ENCODE results near the gene PRKD3.

PRKD3 gene

GRCh38 chr2:37330681-37331080 is 6.0 kb upstream of the PRKD3 start:
- Histone ChIP-seq H3K4me1 (ENCODE audit: insufficient read depth, low read length) (no peaks in the 10 kb centered on the region), H3K36me3 (ENCODE audit: insufficient read depth, low read length) (no peaks in the 10 kb centered on the region), H3K9me3 (ENCODE audit: control insufficient read depth, insufficient read depth, low read length) (no peaks in the 10 kb centered on the region), H3K9ac (ENCODE audit: low read depth, low read length) (no peak overlapping the region)

GRCh38 chr2:37326866-37327634 is 2.4 kb upstream of the PRKD3 start:
- Histone ChIP-seq H3K4me1 (ENCODE audit: insufficient read depth, low read length) (no peaks in the 10 kb centered on the region; the same call in 1 of the 2 replicates), H3K9ac (ENCODE audit: low read depth, low read length) (no peak overlapping the region), H3K36me3 (ENCODE audit: insufficient read depth, low read length) (no peaks in the 10 kb centered on the region), H3K9me3 (ENCODE audit: control insufficient read depth, insufficient read depth, low read length) (no peaks in the 10 kb centered on the region)

- Histone ChIP-seq H3K4me1 (ENCODE audit: insufficient read depth, low read length) (peaks cover 5% of the 10 kb centered on the region; the same call in 1 of the 2 replicates), H3K36me3 (ENCODE audit: insufficient read depth, low read length) (no peaks in the 10 kb centered on the region), H3K9me3 (ENCODE audit: control insufficient read depth, insufficient read depth, low read length) (no peaks in the 10 kb centered on the region), H3K9ac (ENCODE audit: low read depth, low read length) (no peak overlapping the region)
Measured at GRCh38 chr2:37326285-37326684, 1.7 kb upstream of the PRKD3 start.

GRCh38 chr2:37325625-37326071 is 1.0 kb upstream of the PRKD3 start:
- no peaks in the 10 kb centered on the region for H3K36me3 ChIP-seq (ENCODE audit: insufficient read depth, low read length)
- no peaks in the 10 kb centered on the region for H3K9me3 ChIP-seq (ENCODE audit: control insufficient read depth, insufficient read depth, low read length)
- peaks cover 5% of the 10 kb centered on the region; the same call in 1 of the 2 replicates for H3K4me1 ChIP-seq (ENCODE audit: insufficient read depth, low read length)
- peak overlapping the region; percentile 83; the same call in 1 of the 2 replicates for H3K9ac ChIP-seq (ENCODE audit: low read depth, low read length)

- Histone ChIP-seq H3K4me1 (ENCODE audit: insufficient read depth, low read length) (peaks cover 5% of the 10 kb centered on the region; the same call in 1 of the 2 replicates), H3K9me3 (ENCODE audit: control insufficient read depth, insufficient read depth, low read length) (no peaks in the 10 kb centered on the region), H3K9ac (ENCODE audit: low read depth, low read length) (peak overlapping the region; percentile 45; the same call in 1 of the 2 replicates), H3K36me3 (ENCODE audit: insufficient read depth, low read length) (no peaks in the 10 kb centered on the region)
Measured at GRCh38 chr2:37324536-37324785, 172 bp downstream of the PRKD3 start.

- Histone ChIP-seq H3K4me1 (ENCODE audit: insufficient read depth, low read length) (peaks cover 6% of the 10 kb centered on the region; the same call in 1 of the 2 replicates), H3K36me3 (ENCODE audit: insufficient read depth, low read length) (no peaks in the 10 kb centered on the region), H3K9ac (ENCODE audit: low read depth, low read length) (peak overlapping the region; percentile 90), H3K9me3 (ENCODE audit: control insufficient read depth, insufficient read depth, low read length) (no peaks in the 10 kb centered on the region)
Measured at GRCh38 chr2:37323781-37324535, 675 bp downstream of the PRKD3 start.

GRCh38 chr2:37323176-37323780 is 1.4 kb downstream of the PRKD3 start:
- H3K9ac ChIP-seq (ENCODE audit: low read depth, low read length): peak overlapping the region; percentile 90
- H3K9me3 ChIP-seq (ENCODE audit: control insufficient read depth, insufficient read depth, low read length): no peaks in the 10 kb centered on the region
- H3K36me3 ChIP-seq (ENCODE audit: insufficient read depth, low read length): no peaks in the 10 kb centered on the region
- H3K4me1 ChIP-seq (ENCODE audit: insufficient read depth, low read length): peaks cover 13% of the 10 kb centered on the region

GRCh38 chr2:37322368-37322767 is 2.3 kb downstream of the PRKD3 start:
- H3K9ac ChIP-seq (ENCODE audit: low read depth, low read length): no peak overlapping the region
- H3K4me1 ChIP-seq (ENCODE audit: insufficient read depth, low read length): peaks cover 14% of the 10 kb centered on the region
- no peaks in the 10 kb centered on the region for H3K36me3 ChIP-seq (ENCODE audit: insufficient read depth, low read length)
- H3K9me3 ChIP-seq (ENCODE audit: control insufficient read depth, insufficient read depth, low read length): no peaks in the 10 kb centered on the region

- H3K36me3 ChIP-seq (ENCODE audit: insufficient read depth, low read length): no peaks in the 10 kb centered on the region
- H3K9me3 ChIP-seq (ENCODE audit: control insufficient read depth, insufficient read depth, low read length): no peaks in the 10 kb centered on the region
- H3K9ac ChIP-seq (ENCODE audit: low read depth, low read length): no peak overlapping the region
- peaks cover 14% of the 10 kb centered on the region for H3K4me1 ChIP-seq (ENCODE audit: insufficient read depth, low read length)
Measured at GRCh38 chr2:37321029-37321682, 3.5 kb downstream of the PRKD3 start.

GRCh38 chr2:37319754-37320609 is 4.7 kb downstream of the PRKD3 start:
- H3K9ac ChIP-seq (ENCODE audit: low read depth, low read length): no peak overlapping the region
- no peaks in the 10 kb centered on the region for H3K9me3 ChIP-seq (ENCODE audit: control insufficient read depth, insufficient read depth, low read length)
- H3K4me1 ChIP-seq (ENCODE audit: insufficient read depth, low read length): peaks cover 14% of the 10 kb centered on the region
- no peaks in the 10 kb centered on the region for H3K36me3 ChIP-seq (ENCODE audit: insufficient read depth, low read length)

GRCh38 chr2:37318401-37318800 is 6.2 kb downstream of the PRKD3 start:
- H3K9me3 ChIP-seq (ENCODE audit: control insufficient read depth, insufficient read depth, low read length): no peaks in the 10 kb centered on the region
- H3K36me3 ChIP-seq (ENCODE audit: insufficient read depth, low read length): no peaks in the 10 kb centered on the region
- H3K9ac ChIP-seq (ENCODE audit: low read depth, low read length): no peak overlapping the region
- peaks cover 14% of the 10 kb centered on the region for H3K4me1 ChIP-seq (ENCODE audit: insufficient read depth, low read length)

- Histone ChIP-seq H3K9me3 (ENCODE audit: control insufficient read depth, insufficient read depth, low read length) (no peaks in the 10 kb centered on the region), H3K4me1 (ENCODE audit: insufficient read depth, low read length) (peaks cover 14% of the 10 kb centered on the region), H3K9ac (ENCODE audit: low read depth, low read length) (no peak overlapping the region), H3K36me3 (ENCODE audit: insufficient read depth, low read length) (no peaks in the 10 kb centered on the region)
Measured at GRCh38 chr2:37317746-37318145, 6.9 kb downstream of the PRKD3 start.

GRCh38 chr2:37316181-37316580 is 8.5 kb downstream of the PRKD3 start:
- Histone ChIP-seq H3K9ac (ENCODE audit: low read depth, low read length) (no peak overlapping the region), H3K4me1 (ENCODE audit: insufficient read depth, low read length) (peaks cover 9% of the 10 kb centered on the region), H3K9me3 (ENCODE audit: control insufficient read depth, insufficient read depth, low read length) (no peaks in the 10 kb centered on the region), H3K36me3 (ENCODE audit: insufficient read depth, low read length) (no peaks in the 10 kb centered on the region)

- Histone ChIP-seq H3K4me1 (ENCODE audit: insufficient read depth, low read length) (peaks cover 9% of the 10 kb centered on the region), H3K36me3 (ENCODE audit: insufficient read depth, low read length) (no peaks in the 10 kb centered on the region), H3K9ac (ENCODE audit: low read depth, low read length) (no peak overlapping the region), H3K9me3 (ENCODE audit: control insufficient read depth, insufficient read depth, low read length) (no peaks in the 10 kb centered on the region)
Measured at GRCh38 chr2:37315364-37315763, 9.3 kb downstream of the PRKD3 start.
